Stimulated activated CD4-positive, alpha-beta T cell treated with anti-CD3 and anti-CD28 coated beads, Interleukin-4, amount 100 ng/mL, for 48 hours (primary cell): ENCODE results near the gene LRRC56.

Experiments
- DNase-seq, 2 donors: peaks; one replicate each; pipeline ENCODE4 v3.0.0-alpha.2; 2020; ENCODE audit warnings: low read depth in 2 of 2

LRRC56 gene

DNA sequence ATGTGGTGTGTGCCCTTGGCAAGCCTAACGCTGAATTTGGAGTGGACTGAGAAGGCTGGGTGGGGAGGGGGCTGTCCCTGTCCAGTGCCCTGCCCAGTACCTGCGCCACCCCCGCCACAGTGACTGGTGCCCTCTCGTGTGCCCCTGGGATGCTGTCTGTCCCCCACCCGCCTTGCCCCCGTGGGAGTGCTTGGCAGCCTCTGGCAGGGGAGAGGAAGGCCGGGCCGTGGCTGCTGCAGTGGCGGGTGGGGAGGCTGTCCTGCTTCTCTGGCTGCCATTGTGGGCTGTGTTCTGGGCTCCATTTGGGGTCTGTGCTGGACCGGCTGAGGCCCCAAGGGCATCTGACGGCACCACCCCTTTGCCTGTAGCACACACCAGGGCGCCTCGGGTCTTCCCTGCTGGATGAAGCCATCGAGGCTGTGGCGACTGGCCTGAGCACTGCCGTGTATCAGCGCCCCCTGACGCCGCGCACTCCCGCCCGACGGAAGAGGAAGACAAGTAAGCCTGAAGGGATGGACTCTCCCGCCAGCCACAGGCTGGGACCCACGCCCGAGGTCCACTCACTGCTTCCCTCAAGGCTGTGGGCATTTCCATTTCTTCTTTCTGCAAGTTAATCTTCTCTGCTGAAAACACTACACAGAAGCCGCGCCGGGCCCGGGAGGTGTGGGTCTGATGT, 60.8 kb downstream of the LRRC56 start:
- DNase-seq = no peak

DNA sequence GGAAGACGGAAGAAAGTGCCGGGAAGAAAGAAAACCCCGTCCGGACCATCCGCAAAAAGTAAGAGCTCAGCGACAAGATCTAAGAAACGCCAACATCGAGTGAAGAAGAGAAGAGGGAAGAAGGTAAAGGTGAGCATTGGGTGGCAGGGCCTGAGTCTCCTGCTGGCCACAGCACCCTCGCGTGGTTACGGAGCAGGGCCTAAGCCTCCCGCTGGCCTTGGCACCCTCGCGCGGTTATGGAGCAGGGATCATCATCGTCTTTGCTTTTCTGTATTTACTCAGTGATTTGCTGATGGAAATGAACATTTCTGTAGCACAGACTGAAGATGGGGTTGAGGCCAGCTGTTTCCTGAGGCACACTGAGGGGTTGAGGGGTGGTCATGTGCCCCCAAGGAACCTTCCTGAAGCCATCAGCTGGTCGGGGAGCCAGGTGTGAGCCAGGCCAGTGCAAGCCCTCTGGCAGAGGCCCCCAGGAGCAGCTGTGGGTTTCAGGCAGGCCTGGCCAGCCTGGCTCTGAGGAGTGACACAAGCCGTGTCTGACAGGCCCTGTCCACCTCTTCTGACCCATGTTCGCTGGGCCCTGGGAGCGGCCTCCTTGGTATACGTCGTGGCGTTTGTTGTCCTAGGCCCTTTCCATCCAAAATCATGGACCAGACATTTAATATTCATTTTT, 64.4 kb downstream of the LRRC56 start:
- no peak for DNase-seq

DNA sequence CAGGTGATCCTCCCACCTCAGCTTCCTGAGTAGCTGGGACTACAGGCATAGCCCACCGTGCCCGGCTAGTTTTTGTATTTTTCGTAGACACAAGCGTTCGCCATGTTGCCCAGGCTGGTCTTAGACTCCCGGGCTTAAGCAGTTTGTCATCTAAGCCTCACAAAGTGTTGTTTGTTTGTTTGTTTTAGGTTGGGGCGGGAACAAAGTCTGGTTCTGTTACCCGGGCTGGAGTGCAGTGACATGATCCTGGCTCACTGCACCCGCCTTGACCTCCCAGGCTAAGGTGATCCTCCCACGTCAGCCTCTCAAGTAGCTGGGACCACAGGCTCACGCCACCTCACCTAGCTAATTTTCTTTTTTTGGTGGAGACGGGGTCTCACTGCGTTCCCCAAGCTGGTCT, 65.8 kb downstream of the LRRC56 start:
- no peak for DNase-seq
